ENCODE data around the gene DLGAP4. TPM values are rescaled to one million over a fixed set of nuclear protein-coding genes. Genes with fewer than 3 reads are reported as not detected.

DLGAP4 gene
- total and polyA plus RNA-seq, 2 of the 13 experiments (the other 11 are each of a cell fraction or from before 2014, with no cell fraction given) = 15.2 to 26.7 TPM

DNA sequence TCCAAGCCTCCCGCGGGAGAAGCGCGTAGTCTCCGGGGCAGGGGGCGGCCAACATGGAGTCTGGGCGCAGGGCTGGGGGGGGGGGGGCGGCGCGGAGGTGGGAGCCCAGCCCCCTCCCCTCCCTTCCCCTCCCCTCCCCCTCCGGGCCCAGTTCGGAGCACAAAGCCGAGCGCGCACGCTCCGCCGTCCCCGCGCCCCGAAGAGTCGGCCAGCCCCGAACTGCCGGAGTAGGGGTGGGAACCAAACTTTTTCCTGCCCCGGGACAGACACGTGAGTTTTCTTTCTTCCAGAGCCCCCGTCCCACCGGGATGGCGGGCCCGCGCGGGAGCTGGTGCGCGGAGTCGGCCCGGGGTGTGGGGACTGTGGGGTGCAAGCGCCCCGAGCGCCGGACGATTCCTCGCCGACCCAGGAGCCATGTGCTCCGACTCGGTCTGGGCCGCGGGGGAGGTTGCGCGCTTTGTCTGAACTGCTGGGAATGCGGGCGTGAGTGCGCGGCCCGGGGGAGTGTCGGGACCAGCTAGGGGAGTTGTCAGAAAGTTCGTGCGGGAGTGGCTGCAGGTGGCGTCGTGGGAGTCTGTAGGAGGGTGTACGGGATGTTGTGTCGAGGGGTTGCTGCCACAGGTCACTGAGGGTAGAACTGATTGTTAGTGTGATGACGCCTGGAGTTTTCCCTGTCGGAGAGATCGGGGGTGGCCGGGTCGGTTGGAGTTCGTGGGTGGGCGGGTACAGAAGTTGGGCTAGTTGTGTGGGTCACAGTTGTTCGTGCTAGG is 268.4 kb downstream of the DLGAP4 start (continued):
- 0 out of 2 replicates have a peak, but pooled peaks have one; percentile 22 for TF ChIP-seq FOXK2 (IDR thresholded peaks at IDR 0.05)
- TF ChIP-seq ISL2 (CRISPR knock-in tag; IDR thresholded peaks at IDR 0.05) = no peak; the same call in 1 of the 2 replicates
- TF ChIP-seq XBP1 (CRISPR knock-in tag; IDR thresholded peaks at IDR 0.05) = no peak
- TF ChIP-seq CCAR2 (optimal IDR thresholded peaks at IDR 0.05; ENCODE audit: low read depth, low read length) = no peak
- TF ChIP-seq, protein P1, sequence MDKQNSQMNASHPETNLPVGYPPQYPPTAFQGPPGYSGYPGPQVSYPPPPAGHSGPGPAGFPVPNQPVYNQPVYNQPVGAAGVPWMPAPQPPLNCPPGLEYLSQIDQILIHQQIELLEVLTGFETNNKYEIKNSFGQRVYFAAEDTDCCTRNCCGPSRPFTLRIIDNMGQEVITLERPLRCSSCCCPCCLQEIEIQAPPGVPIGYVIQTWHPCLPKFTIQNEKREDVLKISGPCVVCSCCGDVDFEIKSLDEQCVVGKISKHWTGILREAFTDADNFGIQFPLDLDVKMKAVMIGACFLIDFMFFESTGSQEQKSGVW (CRISPR knock-in tag; IDR thresholded peaks at IDR 0.05; ENCODE audit: borderline replicate concordance) = 0 out of 2 replicates have a peak, but pooled peaks have one; percentile 30
- TF ChIP-seq HMGA1 (CRISPR knock-in tag; conservative IDR thresholded peaks at IDR 0.05) = no peak
- TF ChIP-seq ZNF225 (CRISPR knock-in tag; IDR thresholded peaks at IDR 0.05) = peak; percentile 80
- peak; percentile 90 for TF ChIP-seq RNF2 (conservative IDR thresholded peaks at IDR 0.05; ENCODE audit: low read depth)
- TF ChIP-seq SAFB2 (CRISPR knock-in tag; IDR thresholded peaks at IDR 0.05; ENCODE audit: borderline replicate concordance, low read depth) = peak; percentile 77
- TF ChIP-seq SAP130 (CRISPR knock-in tag; IDR thresholded peaks at IDR 0.05; ENCODE audit: low read depth) = peak; percentile 91
- peak; percentile 88; the same call in 1 of the 2 replicates for TF ChIP-seq MXD4 (CRISPR knock-in tag; IDR thresholded peaks at IDR 0.05)
- peak; percentile 97 for TF ChIP-seq DMAP1 (CRISPR knock-in tag; IDR thresholded peaks at IDR 0.05)
- no peak for TF ChIP-seq ZSCAN30 (CRISPR knock-in tag; IDR thresholded peaks at IDR 0.05)
- TF ChIP-seq ZNF282 (IDR thresholded peaks at IDR 0.05; ENCODE audit: partially characterized antibody) = no peak
- TF ChIP-seq, protein P2, sequence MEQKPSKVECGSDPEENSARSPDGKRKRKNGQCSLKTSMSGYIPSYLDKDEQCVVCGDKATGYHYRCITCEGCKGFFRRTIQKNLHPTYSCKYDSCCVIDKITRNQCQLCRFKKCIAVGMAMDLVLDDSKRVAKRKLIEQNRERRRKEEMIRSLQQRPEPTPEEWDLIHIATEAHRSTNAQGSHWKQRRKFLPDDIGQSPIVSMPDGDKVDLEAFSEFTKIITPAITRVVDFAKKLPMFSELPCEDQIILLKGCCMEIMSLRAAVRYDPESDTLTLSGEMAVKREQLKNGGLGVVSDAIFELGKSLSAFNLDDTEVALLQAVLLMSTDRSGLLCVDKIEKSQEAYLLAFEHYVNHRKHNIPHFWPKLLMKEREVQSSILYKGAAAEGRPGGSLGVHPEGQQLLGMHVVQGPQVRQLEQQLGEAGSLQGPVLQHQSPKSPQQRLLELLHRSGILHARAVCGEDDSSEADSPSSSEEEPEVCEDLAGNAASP (CRISPR knock-in tag; IDR thresholded peaks at IDR 0.05; ENCODE audit: borderline replicate concordance) = peak; percentile 28; the same call in 1 of the 2 replicates
- peak; percentile 92 for TF ChIP-seq ZNF33B (CRISPR knock-in tag; IDR thresholded peaks at IDR 0.05)
- TF ChIP-seq HOXA9 (CRISPR knock-in tag; IDR thresholded peaks at IDR 0.05; ENCODE audit: borderline replicate concordance) = peak; percentile 92
- TF ChIP-seq, protein P3, sequence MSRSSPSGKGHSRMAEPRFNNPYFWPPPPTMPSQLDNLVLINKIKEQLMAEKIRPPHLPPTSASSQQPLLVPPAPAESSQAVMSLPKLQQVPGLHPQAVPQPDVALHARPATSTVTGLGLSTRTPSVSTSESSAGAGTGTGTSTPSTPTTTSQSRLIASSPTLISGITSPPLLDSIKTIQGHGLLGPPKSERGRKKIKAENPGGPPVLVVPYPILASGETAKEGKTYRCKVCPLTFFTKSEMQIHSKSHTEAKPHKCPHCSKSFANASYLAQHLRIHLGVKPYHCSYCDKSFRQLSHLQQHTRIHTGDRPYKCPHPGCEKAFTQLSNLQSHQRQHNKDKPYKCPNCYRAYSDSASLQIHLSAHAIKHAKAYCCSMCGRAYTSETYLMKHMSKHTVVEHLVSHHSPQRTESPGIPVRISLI (CRISPR knock-in tag; IDR thresholded peaks at IDR 0.05; ENCODE audit: borderline replicate concordance) = peak; percentile 64; the same call in 1 of the 2 replicates
- no peak for TF ChIP-seq CEBPB (IDR thresholded peaks at IDR 0.05; ENCODE audit: borderline replicate concordance, low read depth, low read length)
- TF ChIP-seq STAG1 (CRISPR knock-in tag; IDR thresholded peaks at IDR 0.05) = no peak
- peak; percentile 31; the same call in 1 of the 2 replicates for TF ChIP-seq RARA (CRISPR knock-in tag; IDR thresholded peaks at IDR 0.05)
- no peak for TF ChIP-seq PLRG1 (conservative IDR thresholded peaks at IDR 0.05)
- no peak for TF ChIP-seq ZNF382 (CRISPR knock-in tag; IDR thresholded peaks at IDR 0.05; ENCODE audit: borderline replicate concordance)
- TF ChIP-seq NCOA5 (CRISPR knock-in tag; IDR thresholded peaks at IDR 0.05) = no peak
- TF ChIP-seq RBM39 (IDR thresholded peaks at IDR 0.05; ENCODE audit: low read depth, low read length, poor library complexity, severe bottlenecking) = no peak
- TF ChIP-seq SMC3 (IDR thresholded peaks at IDR 0.05; ENCODE audit: low read length) = no peak; the same call in 1 of the 2 replicates
- TF ChIP-seq, protein P4, sequence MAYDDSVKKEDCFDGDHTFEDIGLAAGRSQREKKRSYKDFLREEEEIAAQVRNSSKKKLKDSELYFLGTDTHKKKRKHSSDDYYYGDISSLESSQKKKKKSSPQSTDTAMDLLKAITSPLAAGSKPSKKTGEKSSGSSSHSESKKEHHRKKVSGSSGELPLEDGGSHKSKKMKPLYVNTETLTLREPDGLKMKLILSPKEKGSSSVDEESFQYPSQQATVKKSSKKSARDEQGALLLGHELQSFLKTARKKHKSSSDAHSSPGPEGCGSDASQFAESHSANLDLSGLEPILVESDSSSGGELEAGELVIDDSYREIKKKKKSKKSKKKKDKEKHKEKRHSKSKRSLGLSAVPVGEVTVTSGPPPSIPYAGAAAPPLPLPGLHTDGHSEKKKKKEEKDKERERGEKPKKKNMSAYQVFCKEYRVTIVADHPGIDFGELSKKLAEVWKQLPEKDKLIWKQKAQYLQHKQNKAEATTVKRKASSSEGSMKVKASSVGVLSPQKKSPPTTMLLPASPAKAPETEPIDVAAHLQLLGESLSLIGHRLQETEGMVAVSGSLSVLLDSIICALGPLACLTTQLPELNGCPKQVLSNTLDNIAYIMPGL (CRISPR knock-in tag; IDR thresholded peaks at IDR 0.05; ENCODE audit: borderline replicate concordance in 1 of 2, low read depth in 1 of 2) = peak; percentile 87 to 88

All from HepG2 (cell line).